ENCODE results near the gene B4GALT6. TPM values are rescaled to one million over a fixed set of nuclear protein-coding genes. Genes with fewer than 3 reads are reported as not detected.

B4GALT6 gene
- total and polyA plus RNA-seq, 2 of the 4 experiments (the other 2 are of a cell fraction), result 1.1 to 3.9 TPM

- no peaks in the 10 kb centered on the region for H3K9me3 ChIP-seq (ENCODE audit: control insufficient read depth, insufficient read depth, low read length)
- no peak overlapping the region for H2AK9ac ChIP-seq (replicated peaks; ENCODE audit: low read depth, low read length, poor library complexity)
- no peak overlapping the region for H3K14ac ChIP-seq (replicated peaks; ENCODE audit: low read depth, low read length)
- no peaks in the 10 kb centered on the region for H3K36me3 ChIP-seq (ENCODE audit: control insufficient read depth, insufficient read depth, low read length)
- no peak overlapping the region for H2BK120ac ChIP-seq (ENCODE audit: low read depth, low read length)
- intact Hi-C loops (cut with micrococcal nuclease), result no loop called here
- H3K18ac ChIP-seq (ENCODE audit: low read depth, low read length), result no peak overlapping the region
- ATAC-seq (ENCODE audit: low read depth) (no peak), DNase-seq (no peak)
- no peak overlapping the region for H3K27ac ChIP-seq (ENCODE audit: insufficient read depth, low read length)
- in situ Hi-C loops (cut with MboI; ENCODE audit: low sequenced_read_pairs), result no loop called here
- H4K8ac ChIP-seq (ENCODE audit: low read depth in 2 of 2, low read length in 2 of 2), result no peak overlapping the region
- H3K23ac ChIP-seq (ENCODE audit: low read depth, low read length), result no peak overlapping the region
- no peak overlapping the region for H2AK5ac ChIP-seq (ENCODE audit: low read depth, low read length)
- no peaks in the 10 kb centered on the region for H3K79me1 ChIP-seq (ENCODE audit: low read depth in 1 of 2, low read length in 2 of 2)
- no TSS peak for BruUV-seq (replicated peaks)
- no peak overlapping the region for H3K4me2 ChIP-seq (ENCODE audit: low read depth, low read length)
- H3K56ac ChIP-seq (ENCODE audit: extremely low read depth, insufficient read depth, low read length), result no peak overlapping the region
- H4K20me1 ChIP-seq (ENCODE audit: insufficient read depth, low read length), result no peaks in the 10 kb centered on the region
- H3K4ac ChIP-seq (ENCODE audit: low read depth, low read length), result no peak overlapping the region
- no peak overlapping the region for H2BK15ac ChIP-seq (ENCODE audit: low read depth, low read length)
- H2AFZ ChIP-seq (replicated peaks; ENCODE audit: low read length, poor library complexity), result no peak overlapping the region
- no peak overlapping the region for H3K4me3 ChIP-seq (ENCODE audit: insufficient read depth, low read depth, low read length)
- no peak overlapping the region for H2BK5ac ChIP-seq (ENCODE audit: low read depth, low read length, poor library complexity, severe bottlenecking)
- H3K9me1 ChIP-seq (ENCODE audit: insufficient read depth, low read length), result no peaks in the 10 kb centered on the region
- no peak overlapping the region for H4K5ac ChIP-seq (ENCODE audit: low read depth, low read length)
- H3K27me3 ChIP-seq (ENCODE audit: control insufficient read depth, insufficient read depth, low read length), result no peaks in the 10 kb centered on the region
- CTCF ChIA-PET, result no interaction called here
- H2BK20ac ChIP-seq (ENCODE audit: low read depth, low read length), result no peak overlapping the region
- H3K9ac ChIP-seq (ENCODE audit: low read depth, low read length), result no peak overlapping the region
- POLR2A ChIA-PET (ENCODE audit: unreplicated experiment), result no interaction called here
- no peaks in the 10 kb centered on the region for H3K4me1 ChIP-seq (ENCODE audit: control insufficient read depth, insufficient read depth, low read length)
- TF ChIP-seq CTCF (conservative IDR thresholded peaks at IDR 0.05; ENCODE audit: low read depth, low read length) (no peak), RAD21 (IDR thresholded peaks at IDR 0.05; ENCODE audit: low read length) (no peak), SMC3 (IDR thresholded peaks at IDR 0.05; ENCODE audit: low read depth, low read length) (no peak), CHD1 (IDR thresholded peaks at IDR 0.05; ENCODE audit: low read depth, low read length) (no peak), RFX5 (IDR thresholded peaks at IDR 0.05; ENCODE audit: low read depth, low read length) (no peak), MAFK (IDR thresholded peaks at IDR 0.05; ENCODE audit: low read depth, low read length) (no peak)
- dilution Hi-C loops (cut with HindIII; ENCODE audit: low sequenced_read_pairs, unreplicated experiment), result no loop called here
- no peak overlapping the region for H4K91ac ChIP-seq (ENCODE audit: insufficient read depth, low read depth, low read length)
Measured at GRCh38 chr18:31672628-31673135, 11.7 kb downstream of the B4GALT6 start.
